ENCODE measurements around the gene POU2AF1. TPM values are rescaled to one million over a fixed set of nuclear protein-coding genes. Genes with fewer than 3 reads are reported as not detected.

The POU2AF1 gene, protein sequence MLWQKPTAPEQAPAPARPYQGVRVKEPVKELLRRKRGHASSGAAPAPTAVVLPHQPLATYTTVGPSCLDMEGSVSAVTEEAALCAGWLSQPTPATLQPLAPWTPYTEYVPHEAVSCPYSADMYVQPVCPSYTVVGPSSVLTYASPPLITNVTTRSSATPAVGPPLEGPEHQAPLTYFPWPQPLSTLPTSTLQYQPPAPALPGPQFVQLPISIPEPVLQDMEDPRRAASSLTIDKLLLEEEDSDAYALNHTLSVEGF
- not detected for total RNA-seq

DNA sequence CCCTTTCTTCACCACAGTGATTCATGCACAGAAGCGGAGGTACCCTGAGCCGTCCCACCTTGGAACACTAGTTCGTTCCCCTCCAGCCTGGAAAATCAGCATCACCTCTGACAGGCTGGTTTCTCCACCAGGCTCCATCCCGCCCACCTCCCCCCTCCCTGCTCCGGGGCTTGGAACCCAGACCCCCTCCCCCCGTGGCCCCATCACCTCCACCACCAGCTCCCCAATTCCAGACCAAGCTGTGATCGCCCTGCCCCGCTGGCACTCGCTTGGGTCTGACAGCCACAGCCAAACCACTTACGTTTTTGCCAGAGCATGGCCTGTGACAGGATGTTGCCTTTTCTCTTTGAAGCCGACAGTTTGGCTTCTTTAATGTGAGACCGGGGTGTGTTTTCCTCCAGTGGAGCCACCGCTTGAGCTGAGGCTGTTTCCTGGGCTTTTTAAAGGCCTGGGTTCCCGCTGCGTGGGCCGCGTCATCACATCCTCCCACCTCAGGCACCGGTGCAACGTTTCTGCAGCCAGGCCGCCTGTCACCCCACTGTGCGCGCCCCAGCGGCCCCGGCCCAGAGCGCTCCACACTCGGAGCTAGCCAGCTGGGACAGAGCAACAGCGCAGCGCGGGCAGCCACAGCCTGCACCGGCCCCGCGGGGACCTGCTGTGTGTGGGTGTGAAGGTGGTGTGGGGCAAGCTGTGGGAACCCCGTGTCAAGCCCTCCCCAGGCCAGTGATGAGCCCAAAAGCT is at the start of gene POU2AF1:
Gene POU2AF1 (minus strand): TSS at position 415 of the 741 bp plus-strand sequence. CDS start 98 bp downstream, at position 317.
- FAIRE-seq (no peak), DNase-seq (ENCODE audit: low spot score in 2 of 2) (no peak)

DNA sequence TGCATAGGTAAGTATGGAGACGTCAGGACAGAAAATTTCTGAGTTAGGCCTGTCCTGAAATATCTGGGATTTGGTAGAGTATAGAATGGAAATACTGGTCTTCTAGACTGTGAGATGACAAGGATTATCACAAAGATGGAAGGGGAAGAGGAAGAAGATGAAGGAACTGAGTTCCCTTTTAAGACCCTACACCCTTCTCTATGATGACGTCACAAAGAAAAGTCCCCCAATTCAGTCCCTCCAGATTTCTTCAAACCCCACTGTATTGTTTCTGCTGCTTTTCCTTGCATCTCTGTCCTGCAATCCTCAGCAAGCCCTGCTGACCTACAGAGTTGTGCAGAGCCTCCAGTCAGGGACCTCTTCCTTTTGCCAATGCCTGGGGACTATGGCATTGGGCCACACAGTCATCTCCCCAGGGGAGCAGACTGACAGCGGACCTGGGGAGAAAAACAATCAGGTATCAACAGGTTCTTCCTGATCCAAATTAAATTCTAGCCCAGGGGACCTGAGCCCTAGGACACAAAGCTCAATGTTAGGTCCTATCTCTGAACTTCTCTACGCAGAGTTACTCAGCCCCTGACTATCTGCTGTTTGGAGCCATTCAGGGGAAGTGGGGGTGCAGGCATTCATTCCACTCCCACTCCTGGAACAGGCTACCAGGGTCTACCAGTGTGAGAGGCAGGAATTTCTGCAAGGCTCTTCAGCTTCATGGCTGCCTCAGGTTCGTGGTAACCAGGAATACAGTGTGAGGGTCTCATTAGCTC is 49.2 kb upstream of the POU2AF1 start:
- no peak for DNase-seq (ENCODE audit: low spot score in 2 of 2)
- FAIRE-seq, result no peak

DNA sequence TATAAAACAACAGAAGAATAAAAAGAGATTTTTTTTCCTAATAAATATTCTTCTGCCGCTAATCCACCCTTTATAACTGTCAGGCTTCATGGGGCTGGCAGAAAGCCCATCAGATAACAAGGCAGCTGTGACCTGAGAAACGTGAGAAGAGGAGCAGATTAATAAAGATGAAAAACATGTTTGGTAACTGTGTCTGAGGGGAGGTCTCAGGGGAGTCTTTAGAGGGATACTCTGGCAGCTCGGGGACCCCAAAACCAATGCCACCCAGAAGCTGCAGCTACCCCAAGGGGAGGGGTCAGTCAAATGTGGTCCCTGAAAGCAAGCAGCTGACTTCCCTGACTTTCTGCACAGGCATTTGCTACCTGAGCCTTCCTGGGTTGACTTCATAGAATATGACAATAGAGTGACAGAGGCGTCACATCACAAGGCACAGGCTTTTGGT is 48.4 kb upstream of the POU2AF1 start:
- FAIRE-seq (no peak), DNase-seq (ENCODE audit: low spot score in 2 of 2) (no peak)

DNA sequence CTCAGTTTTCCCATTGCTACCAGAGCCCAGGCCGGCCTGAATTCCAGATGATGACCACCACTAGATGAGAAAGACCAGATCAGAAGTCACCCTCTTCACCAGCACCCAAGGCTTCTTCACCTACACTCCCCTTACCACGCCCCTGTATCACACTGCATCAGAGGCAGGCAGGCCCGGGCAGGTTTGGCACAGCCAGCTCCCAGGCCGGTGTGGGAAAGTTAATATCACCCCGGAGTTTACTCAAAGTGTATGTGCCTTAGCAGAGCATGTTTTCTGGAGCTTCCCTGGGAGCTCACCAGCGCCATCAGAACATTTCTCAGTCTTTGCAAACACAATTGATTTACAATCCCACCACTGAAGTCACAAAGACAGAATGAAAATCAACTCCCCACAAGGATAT is 47.5 kb upstream of the POU2AF1 start:
- FAIRE-seq (no peak), DNase-seq (ENCODE audit: low spot score in 2 of 2) (no peak)

DNA sequence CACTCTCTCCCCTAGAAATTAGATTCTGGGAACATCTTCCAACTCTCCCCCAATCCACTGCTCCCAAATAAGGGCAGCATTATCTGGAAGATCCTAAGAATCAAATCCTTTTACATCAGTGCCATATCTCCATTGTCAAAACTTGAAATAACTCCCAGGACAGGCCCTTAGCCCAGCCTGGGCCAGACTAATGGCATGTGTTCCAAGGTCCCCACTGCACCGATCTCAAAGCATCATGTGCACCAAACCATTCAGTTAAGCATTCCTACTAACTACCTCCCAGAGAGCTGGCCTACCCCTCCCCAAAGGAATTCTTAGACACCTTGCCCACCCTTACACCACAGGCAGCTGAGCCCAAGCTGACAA is 44.2 kb upstream of the POU2AF1 start:
- DNase-seq (ENCODE audit: low spot score in 2 of 2) (no peak), FAIRE-seq (no peak)

DNA sequence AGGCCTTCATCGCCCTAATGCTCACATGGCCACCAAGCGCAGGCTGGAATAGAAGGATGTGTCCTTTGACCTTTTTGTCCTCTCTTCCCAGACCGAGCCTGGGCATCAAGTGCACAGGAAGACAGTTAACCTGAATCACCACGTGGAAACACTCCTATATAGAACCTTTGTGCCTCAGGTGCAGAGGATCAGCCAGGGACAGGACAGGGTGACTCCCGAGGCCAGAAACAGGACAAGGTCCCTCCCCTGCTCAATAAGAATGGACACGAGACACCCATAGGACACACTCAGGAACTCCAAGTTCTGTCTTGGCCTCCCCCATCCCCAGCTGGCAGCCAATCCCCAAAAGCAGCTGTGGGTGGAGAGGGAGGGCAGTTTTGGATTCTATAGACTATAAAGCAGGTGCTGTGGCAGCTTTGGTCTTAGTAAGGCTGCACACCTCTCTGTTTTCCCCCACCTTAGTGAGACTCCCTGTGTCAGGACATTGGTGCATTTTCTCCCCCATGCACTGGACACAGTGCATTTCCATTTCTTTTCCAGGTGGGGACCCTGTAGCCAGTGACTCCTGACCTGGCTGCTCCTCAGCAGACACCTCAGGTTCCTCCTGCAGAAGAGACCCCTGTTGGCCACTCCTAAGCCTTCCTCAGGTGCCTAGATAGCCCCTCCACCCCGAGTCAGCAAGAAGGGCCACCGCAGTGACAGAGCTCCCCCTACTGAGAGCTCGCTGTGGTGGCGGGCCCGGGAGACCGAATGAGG is 43.6 kb upstream of the POU2AF1 start:
- DNase-seq (ENCODE audit: low spot score in 2 of 2) (no peak), FAIRE-seq (no peak)

DNA sequence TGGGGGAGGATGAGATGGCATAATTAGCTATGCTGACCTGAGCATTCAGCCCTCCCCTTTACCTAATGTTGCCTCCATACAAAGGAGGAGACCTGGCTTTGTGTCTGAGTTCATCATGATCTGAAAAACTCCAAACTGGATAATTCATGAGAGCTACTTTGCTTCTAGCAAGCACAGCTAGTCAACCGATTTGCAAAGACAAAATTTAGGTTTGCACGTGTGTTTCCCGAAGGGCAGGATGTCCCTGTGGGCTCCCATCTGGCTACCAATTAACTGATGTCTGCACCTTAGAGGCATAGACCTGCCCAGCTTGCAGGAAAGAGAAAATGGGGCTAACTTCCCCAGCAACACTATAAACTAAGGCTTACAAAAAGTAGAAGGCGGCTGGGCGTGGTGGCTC is 42.2 kb upstream of the POU2AF1 start:
- DNase-seq (ENCODE audit: low spot score in 2 of 2) (no peak), FAIRE-seq (no peak)

DNA sequence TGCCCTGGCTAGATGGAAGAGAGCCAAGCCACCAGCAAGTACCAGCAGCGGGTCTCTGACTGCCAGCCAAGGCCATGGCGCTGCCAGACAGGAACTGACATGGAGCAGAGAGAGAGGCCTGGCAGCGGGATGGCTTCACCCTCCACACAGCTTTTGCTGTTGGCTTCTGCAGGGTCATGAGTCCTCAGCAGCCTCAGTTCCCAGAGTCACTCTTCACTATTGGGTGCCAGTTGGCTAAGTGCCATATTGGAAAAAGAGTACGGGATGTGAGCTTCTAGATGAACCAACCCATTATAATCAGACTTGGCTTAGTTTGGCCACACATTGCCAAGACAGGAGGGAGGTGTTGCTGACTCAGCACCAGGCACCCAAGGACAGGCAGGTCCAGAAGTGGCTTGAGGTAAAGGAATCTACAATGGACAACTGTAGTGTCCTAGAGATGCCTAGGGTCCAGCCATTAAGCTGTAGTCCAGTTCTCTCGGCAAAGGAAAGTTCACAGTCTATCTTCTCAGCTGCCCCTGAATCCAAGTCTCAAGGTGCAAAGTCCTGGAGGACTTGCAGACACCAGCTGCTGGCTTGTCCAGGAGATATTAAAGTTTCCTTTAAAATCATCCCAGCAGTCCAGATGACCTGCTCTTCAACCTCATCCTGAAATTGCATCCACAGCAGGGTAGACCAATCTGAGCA is 40.7 kb upstream of the POU2AF1 start:
- no peak for DNase-seq (ENCODE audit: low spot score in 2 of 2)
- FAIRE-seq, result no peak

DNA sequence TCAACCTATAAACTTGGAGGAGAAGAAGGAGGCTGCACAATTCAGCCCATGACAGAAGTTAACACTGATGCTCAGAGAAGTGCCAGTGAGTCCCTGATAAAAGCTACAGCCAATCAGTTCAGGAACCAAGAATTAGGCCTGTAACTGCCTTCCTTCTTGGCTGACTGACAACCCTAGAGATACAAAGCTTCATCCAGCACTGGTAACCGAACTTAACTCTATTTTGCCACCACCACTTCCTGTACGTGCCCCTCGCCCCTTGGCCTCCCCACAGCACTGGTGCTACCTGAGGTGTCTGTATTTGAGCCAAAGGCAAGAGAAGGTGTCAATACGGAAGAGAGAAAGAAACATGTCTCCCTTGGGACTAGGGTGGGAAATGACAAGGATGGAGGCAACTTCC is 40.1 kb upstream of the POU2AF1 start:
- no peak for DNase-seq (ENCODE audit: low spot score in 2 of 2)
- no peak for FAIRE-seq

DNA sequence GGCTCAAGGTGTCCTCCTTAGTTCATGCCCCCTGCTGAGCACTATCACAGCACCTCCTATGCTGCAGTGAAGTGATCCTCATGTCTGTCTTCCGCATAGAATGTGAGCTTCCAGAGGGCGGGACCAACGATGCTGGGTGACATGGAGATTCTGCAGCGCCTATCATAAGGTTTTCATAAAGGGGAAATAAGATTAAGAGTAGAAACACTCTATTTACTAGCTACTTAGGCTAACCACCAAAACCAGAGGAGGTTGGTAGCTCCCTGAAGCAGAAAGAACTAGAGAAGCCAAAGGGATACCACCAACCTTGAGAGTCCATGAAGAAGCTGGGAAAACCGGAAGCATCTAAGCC is 39.3 kb upstream of the POU2AF1 start:
- no peak for DNase-seq (ENCODE audit: low spot score in 2 of 2)
- FAIRE-seq, result no peak

DNA sequence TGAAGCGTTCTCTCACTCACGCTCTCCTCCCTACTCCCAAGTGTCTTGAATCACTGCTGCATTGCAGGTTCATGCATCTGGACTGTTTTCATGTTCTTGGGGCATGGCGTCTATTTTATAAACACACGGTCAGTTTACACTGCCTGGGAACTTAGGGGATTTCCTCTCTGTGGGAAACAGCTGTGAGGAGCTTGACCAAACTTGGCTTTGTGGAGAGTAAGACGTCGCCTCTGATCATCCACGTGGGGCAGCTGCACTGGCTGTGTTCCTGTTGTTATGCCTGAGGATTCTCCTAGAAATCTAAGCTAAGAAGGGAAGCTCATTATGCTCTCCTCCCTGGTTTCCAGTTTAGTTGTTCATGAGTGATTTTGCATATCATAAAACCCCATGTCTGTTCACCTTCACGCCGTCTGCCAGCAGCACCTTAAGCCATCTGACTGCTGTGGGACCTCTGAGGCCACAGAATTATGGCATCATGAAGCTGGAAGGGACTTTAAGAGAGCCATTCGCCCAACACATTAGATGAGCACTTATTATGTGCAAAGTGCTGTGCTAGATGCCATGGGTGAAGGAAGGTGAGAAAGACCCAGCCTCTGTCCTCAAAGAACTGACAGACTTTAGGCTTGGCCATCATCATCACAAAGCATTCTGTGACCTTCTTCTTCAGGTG is 38.8 kb upstream of the POU2AF1 start:
- no peak for FAIRE-seq

DNA sequence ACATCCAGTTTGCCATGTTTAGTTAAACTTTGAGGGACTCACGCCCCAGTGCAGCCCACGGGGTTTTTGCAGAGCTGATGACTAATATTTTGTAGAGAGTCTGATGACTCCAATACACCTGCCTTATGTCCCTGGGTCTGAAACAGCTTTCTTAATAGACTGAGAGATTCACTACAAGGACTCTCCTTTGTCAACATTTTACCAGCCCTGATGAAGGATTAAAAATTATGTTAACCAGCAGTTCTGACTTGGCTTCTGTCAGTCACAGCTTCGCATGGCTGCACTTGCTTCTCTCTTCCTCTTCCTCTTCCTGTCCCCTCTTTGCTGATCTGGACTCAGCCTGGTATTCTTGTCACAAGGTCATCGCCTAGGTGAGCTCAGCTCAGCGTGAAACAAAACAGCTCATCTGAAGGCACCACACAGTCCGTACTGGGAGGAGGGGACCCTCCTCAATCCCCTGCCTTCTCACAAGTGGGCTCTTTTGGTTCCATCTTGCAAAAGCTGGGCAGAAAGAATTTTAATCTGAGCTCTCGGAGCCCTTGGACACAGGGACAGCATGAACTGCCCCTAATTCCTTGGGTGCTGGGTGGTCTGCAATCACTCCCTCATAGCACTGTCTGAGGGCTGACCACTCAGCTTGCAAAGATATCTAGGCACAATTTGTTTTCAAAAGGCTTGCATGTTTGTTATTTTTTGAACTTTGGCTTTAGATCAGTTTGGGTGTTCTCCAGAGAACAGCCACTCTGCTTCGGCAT is 38.1 kb upstream of the POU2AF1 start:
- DNase-seq (ENCODE audit: low spot score in 2 of 2), result no peak
- no peak for FAIRE-seq

More for the DNA sequence above, 38.8 kb upstream of the POU2AF1 start:
- DNase-seq (ENCODE audit: low spot score in 2 of 2), result no peak

DNA sequence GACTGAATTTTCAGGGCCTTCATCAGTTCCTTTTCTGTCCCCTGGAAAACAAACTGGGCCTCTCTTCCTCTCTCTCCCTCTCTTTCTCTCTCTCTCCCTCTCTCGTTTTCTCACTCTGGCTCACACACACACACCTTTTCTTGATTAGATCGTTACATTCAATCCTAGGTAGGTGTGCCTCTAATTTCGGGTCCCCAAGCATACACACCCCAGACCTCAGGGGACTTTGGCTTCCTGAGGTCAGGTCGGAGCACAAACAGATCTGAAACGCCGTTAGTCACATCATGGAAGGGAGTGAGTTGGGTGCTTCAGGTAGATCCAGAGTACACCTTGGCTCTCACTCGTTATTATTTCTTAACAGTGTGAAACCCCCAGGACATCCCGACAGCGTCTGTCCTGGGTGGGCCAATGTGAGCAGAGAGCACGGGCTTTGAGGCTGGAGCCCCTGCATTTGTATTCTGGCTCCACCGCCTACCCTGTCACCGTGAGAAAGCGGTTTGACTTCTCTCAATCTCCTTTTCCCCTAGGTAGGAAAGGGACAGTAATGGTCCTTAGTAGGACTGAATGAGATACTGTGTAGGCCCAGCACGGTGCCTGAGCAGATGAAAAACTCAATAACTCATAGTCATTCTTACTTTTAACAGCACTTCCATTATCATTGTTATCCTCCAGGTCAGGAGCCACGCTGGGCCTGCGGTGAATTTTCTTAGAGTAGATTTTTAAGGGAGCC is 37.3 kb upstream of the POU2AF1 start:
- no peak for DNase-seq (ENCODE audit: low spot score in 2 of 2)

DNA sequence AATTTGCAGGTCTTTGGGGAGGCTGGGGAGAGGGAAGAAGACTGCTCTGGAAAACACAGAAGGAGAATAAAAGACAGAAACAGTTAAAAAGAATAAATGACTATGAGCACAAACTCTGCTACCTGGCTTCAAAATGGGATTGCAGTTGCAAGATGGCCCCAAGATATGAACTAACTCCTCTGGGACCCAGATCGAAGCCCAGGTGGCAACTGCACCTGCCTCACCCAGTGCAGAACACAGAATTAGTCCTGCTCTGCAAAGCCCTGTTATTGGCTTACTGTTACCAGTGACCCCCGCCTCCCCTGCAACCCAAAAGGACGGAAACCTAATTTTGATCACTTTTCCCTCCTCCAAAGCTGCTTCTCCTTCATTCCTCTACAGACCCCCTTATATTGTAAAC is 35.9 kb upstream of the POU2AF1 start:
- FAIRE-seq, result no peak
- no peak for DNase-seq (ENCODE audit: low spot score in 2 of 2)

More for the DNA sequence above, 37.3 kb upstream of the POU2AF1 start:
- FAIRE-seq, result no peak

DNA sequence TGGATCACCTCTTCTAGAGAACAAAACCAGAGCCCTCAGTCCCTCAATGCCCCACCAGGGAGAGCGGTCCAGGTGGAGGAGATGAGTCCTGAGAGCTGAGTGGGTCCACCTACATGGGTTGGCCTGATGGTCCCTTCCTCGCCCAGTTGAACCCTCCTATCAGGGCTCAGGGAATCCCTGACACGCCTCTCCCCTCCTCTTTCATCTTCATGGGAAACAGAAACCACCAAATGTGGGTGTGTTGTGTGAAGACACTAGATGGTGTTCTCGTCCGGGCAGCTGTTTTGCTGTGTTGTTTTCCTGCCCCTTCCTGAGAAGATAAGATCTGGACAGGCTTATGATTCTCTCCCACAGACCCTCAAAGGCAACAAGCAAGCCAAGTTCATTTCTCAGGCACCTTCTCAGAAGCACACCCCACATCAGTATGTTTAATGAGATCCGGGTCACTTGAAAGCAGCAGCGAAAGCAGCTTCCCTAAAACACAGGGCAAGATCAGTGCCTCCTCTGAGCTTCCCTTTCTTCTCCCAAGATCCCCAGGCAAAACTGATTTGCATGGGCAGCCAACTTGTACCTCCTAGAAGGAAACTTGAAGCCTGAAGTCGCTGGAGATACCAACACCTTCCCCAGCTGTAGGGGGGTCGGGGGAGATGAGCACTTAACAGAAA is 35.3 kb upstream of the POU2AF1 start:
- DNase-seq (ENCODE audit: low spot score in 2 of 2) (no peak), FAIRE-seq (no peak)

DNA sequence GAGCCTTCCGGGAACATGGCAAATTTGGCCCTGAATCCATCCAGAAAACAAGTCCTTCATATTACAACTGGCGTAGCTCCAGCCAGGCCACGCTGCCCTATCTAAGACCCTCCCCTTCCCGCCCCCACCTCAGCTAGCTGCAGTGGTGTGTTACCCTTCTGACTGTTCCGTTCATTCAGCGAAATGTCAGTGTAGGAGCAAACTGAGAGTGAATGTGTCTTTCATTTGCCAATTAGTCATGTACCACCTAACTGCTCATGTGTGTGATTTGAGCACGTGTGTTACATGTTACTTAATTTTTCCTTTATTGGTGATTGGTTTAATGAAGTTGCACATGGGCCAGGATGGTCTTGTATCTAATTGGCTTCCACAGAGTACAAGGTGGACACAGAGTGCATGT is 34.8 kb upstream of the POU2AF1 start:
- no peak for DNase-seq (ENCODE audit: low spot score in 2 of 2)
- FAIRE-seq, result no peak

DNA sequence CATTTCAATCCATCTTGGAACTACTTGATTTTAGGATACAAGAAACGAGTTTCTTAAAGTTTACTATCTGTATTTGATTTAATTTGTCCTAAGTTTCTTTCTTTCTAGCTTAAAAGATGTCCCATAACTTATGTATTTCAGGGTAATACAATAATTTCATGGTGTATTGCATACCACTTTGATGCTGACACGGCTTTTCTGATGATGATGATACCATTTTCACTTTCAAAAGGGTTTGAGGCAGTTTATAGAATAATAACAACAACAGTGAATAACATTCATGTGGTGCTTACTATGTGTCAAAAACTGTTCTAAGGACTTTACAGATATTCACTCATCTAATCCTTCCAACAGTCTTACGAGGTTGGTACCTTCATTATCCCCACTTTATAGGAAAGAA is 33.2 kb upstream of the POU2AF1 start:
- FAIRE-seq (no peak), DNase-seq (ENCODE audit: low spot score in 2 of 2) (no peak)

DNA sequence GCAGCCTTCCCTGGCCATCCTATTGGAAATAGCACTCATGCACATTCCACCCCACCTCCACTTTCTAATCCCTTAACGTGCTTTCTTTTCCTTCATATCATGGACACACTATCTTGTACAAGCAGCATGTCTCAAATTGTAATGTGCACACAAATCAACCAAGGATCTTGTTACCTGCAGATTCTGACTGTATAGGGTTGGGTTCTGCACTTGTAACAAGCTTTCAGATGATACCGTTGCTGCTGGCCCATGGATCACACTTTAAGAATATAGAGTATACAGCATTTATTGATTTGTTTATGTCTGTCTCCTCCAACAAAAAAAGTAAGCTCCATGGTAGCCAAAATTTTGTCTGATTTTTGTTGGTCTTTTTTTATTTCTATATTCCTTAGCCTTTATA is 32.4 kb upstream of the POU2AF1 start:
- FAIRE-seq (no peak), DNase-seq (ENCODE audit: low spot score in 2 of 2) (no peak)
